ENCODE measurements around the gene ABI3BP.

GRCh38 chr3:100972867-100973266 lies 20.4 kb downstream of the ABI3BP start:
- TF ChIP-seq CTCF (IDR thresholded peaks at IDR 0.05; ENCODE audit: insufficient read depth, low read length, poor library complexity, severe bottlenecking), result no peak
- no peak for TF ChIP-seq EZH2phosphoT487 (conservative IDR thresholded peaks at IDR 0.05; ENCODE audit: low read length)

All from SU-DHL-6 (cell line).